SJSA1 (cell line): ENCODE measurements around the gene P2RX6. TPM values are rescaled to one million over a fixed set of nuclear protein-coding genes. Genes with fewer than 3 reads are reported as not detected.
A peak's percentile ranks its signal among the peaks of the same experiment; 100 is the strongest.

Experiments
- DNase-seq, 2 experiments: peaks; one replicate each; pipeline ENCODE4 v3.0.0-alpha.2; 2015 to 2020; ENCODE audit warnings: low spot score in 2 of 2, low read depth in 1 of 2
- H3K27ac ChIP-seq: fragments of 250-450 bp; sonication (Bioruptor Pico); 2 replicates; pipeline ENCODE4 v1.5.1; 2020; ENCODE audit warnings: mild to moderate bottlenecking, moderate library complexity
- H3K27me3 ChIP-seq: fragments of 250-450 bp; sonication (Bioruptor Pico); replicated peaks from 2 replicates; pipeline ENCODE4 v1.5.1; 2020; ENCODE audit warnings: mild to moderate bottlenecking, moderate library complexity
- H3K36me3 ChIP-seq: fragments of 250-450 bp; sonication (Bioruptor Pico); 2 replicates; pipeline ENCODE4 v1.5.1; 2020; ENCODE audit warnings: mild to moderate bottlenecking
- H3K4me1 ChIP-seq: fragments of 250-450 bp; sonication (Bioruptor Pico); replicated peaks from 2 replicates; pipeline ENCODE4 v1.6.1; 2021; ENCODE audit warnings: mild to moderate bottlenecking
- H3K4me3 ChIP-seq: fragments of 250-450 bp; sonication (Bioruptor Pico); 2 replicates; pipeline ENCODE4 v1.5.1; 2020; ENCODE audit warnings: mild to moderate bottlenecking
- H3K9me3 ChIP-seq: fragments of 250-450 bp; sonication (Bioruptor Pico); replicated peaks from 2 replicates; pipeline ENCODE4 v1.5.1; 2020; ENCODE audit warnings: mild to moderate bottlenecking
- total RNA-seq: library from RNA; depleted of rRNA; stranded (reverse); fragments of >200 nt; shearing (Covaris generic); gene quantifications from 2 replicates; pipeline ENCODE4 v1.2.3, GENCODE V29; 2014

The P2RX6 gene
- total RNA-seq, 1 experiment from 2014 or later = 0.05 TPM

DNA sequence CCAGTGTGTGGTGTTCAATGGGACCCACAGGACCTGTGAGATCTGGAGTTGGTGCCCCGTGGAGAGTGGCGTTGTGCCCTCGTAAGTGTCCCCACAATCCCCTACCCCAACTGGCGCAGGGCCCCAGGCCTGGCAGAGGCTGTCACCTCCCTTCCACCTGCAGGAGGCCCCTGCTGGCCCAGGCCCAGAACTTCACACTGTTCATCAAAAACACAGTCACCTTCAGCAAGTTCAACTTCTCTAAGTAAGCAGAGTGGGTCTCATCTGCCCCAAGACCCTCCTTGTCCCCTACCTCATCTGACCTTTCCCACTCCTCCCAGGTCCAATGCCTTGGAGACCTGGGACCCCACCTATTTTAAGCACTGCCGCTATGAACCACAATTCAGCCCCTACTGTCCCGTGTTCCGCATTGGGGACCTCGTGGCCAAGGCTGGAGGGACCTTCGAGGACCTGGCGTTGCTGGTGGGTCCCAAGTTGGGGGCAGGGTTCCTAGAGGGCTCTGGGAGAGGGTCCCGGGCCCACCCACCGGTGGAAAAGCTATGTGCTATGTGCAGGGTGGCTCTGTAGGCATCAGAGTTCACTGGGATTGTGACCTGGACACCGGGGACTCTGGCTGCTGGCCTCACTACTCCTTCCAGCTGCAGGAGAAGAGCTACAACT is 8.1 kb downstream of the P2RX6 start:
- Histone ChIP-seq H3K4me3 (no peak overlapping the region), H3K27ac (no peak overlapping the region), H3K4me1 (no peaks in the 10 kb centered on the region), H3K9me3 (no peaks in the 10 kb centered on the region; the same call in 1 of the 2 replicates), H3K36me3 (no peaks in the 10 kb centered on the region), H3K27me3 (no peaks in the 10 kb centered on the region)
- DNase-seq = no peak

DNA sequence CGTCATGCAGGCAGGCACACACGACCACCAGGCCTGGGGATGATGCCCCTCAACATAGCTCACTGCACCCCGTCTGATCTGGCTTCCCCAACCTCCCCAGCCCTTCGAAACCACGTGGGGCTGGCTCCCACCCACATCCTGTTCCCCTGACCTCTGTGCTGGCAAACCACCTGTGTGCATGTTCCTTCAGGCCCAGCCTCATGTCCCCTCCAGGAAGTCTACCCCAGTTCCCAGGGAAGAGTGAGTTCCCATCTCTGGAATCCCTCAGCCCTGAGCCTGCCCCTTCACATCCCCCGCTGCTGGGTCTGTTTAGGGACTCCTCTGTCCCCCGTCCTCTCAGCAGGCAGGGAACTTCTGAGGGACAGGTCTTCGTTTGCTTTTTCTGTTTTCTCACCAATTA is 10.3 kb downstream of the P2RX6 start:
- Histone ChIP-seq H3K36me3 (no peaks in the 10 kb centered on the region), H3K27me3 (no peaks in the 10 kb centered on the region), H3K27ac (no peak overlapping the region), H3K9me3 (no peaks in the 10 kb centered on the region; the same call in 1 of the 2 replicates), H3K4me3 (no peak overlapping the region), H3K4me1 (no peaks in the 10 kb centered on the region)
- no peak for DNase-seq

DNA sequence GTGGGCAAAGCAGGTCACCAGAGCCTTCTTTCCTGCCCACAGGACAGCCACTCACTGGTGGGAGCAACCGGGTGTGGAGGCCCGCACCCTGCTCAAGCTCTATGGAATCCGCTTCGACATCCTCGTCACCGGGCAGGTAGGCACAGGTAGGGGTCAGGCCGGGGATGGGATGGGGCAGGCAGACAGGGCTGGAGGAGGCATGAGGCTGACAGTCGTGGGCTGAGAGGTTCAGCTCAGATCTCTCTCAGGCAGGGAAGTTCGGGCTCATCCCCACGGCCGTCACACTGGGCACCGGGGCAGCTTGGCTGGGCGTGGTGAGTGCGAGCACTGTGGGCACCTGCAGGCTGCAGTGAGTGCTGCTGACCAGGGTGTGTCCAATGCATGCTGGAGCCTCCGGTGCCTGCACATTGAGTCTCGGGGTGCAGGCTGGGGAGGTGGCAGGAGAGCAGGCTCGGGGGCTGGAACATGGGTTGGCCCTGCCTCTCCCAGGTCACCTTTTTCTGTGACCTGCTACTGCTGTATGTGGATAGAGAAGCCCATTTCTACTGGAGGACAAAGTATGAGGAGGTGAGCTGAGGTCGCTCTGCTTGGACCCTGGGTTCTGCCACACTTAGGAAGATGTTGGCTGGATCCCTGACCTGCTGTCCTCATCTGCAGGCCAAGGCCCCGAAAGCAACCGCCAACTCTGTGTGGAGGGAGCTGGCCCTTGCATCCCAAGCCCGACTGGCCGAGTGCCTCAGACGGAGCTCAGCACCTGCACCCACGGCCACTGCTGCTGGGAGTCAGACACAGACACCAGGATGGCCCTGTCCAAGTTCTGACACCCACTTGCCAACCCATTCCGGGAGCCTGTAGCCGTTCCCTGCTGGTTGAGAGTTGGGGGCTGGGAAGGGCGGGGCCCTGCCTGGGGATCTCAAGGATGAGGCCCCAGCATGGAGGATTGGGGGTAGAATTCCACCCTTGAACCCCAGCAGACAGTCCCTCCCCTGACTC is 11.1 kb downstream of the P2RX6 start:
- H3K27ac ChIP-seq = no peak overlapping the region
- H3K36me3 ChIP-seq = no peaks in the 10 kb centered on the region

DNA sequence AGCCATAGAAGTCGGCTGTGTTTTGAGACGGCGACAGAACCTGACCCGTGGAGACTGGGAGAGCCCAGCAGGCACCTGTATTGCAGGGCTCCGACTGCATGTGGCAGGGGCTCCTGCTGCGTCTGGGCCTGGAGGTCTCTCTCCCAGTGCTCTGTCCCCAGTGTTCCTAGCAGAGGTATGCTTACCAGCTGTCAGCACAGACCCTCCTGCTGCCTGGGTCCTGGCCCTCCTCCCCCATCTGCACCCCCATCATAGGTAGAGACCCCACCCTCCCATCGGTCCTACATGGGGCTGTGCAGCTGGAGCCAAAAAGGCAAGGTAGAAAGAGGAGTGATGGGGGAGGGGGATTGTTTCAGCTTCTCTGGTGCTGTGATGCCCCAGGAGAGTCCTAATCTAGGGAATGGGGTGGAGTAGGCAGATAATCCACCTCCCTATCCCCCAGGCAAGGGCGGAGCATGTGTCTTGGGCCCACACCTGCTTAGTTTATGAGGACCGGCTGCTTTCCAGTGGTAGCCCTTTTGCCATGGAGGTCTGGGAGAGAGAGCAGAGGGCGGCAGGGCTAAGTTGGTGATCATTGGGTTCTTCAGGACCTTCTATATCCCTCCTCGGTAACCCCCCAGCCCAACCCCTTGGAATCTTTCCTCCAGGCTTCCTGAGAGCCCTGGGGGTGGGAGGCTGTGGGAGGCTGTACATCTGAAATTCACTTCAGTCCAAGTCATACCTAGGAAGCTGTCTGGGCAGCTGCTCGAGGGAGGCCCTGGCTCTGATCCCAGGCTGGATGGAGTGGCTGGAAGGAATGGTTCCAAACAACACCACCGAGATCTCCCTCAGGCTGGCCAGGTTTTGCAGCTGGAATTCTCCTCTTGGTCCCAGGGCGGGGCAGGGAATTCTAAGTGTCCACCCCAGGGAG is 12.1 kb downstream of the P2RX6 start:
- H3K36me3 ChIP-seq = no peaks in the 10 kb centered on the region
- no peak overlapping the region for H3K4me3 ChIP-seq
- no peak for DNase-seq
- no peaks in the 10 kb centered on the region for H3K4me1 ChIP-seq
- no peaks in the 10 kb centered on the region for H3K27me3 ChIP-seq
- no peaks in the 10 kb centered on the region for H3K9me3 ChIP-seq
- H3K27ac ChIP-seq = no peak overlapping the region

More for the DNA sequence above, 11.1 kb downstream of the P2RX6 start:
- Histone ChIP-seq H3K4me1 (no peaks in the 10 kb centered on the region), H3K27me3 (no peaks in the 10 kb centered on the region), H3K4me3 (no peak overlapping the region), H3K9me3 (no peaks in the 10 kb centered on the region)
- no peak for DNase-seq

DNA sequence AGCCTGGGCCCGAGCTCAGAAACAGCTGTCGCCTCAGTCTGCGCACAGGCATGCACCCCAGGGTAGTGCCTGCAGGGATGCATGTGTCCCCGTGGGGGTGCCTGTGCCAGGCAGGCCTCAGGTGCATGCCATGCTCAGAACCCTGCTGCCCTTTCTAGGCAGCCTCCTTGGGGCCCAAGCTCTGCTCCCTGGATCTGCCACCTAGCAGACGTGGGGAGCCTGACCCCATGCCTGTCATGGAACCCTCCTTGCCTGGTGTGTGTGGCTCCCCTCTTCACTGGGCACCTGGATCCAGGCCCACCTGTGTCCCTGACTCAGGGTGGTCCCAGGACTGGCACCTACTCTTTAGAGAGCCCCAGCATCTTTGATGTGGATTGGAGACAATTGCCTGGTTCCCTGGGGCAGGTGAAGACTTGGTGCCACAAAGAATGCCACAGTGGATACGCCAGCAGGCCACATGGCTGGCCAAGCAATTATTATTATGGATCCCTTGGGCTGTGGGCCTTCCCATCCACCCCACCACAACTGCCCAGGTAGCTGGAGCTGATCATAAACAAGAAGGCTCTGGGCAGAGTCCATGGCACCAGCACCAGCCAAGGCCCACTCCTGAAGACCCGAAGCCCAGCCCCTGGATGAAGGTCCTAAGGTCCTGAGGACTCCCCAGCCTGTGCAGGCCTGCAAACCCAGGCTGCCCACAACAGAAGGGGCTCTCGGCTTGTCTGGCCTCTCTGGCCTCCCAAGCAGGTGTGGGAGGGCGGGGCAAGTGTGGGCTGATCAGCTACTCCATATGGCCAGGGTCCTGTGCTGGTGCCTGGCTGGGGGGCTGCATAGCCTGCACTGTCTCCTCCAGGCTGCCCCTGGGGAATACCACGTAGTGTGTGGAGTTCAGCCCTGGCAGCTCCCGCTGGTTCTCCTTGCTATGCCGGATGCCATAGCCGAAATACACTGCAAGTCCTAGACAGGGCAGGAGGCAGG is 13.6 kb downstream of the P2RX6 start:
- no peaks in the 10 kb centered on the region for H3K9me3 ChIP-seq
- peak in 1 of 2 experiments; percentile 38 for DNase-seq
- H3K4me1 ChIP-seq = no peaks in the 10 kb centered on the region
- H3K36me3 ChIP-seq = no peaks in the 10 kb centered on the region
- H3K4me3 ChIP-seq = no peak overlapping the region
- no peak overlapping the region for H3K27ac ChIP-seq
- no peaks in the 10 kb centered on the region for H3K27me3 ChIP-seq

DNA sequence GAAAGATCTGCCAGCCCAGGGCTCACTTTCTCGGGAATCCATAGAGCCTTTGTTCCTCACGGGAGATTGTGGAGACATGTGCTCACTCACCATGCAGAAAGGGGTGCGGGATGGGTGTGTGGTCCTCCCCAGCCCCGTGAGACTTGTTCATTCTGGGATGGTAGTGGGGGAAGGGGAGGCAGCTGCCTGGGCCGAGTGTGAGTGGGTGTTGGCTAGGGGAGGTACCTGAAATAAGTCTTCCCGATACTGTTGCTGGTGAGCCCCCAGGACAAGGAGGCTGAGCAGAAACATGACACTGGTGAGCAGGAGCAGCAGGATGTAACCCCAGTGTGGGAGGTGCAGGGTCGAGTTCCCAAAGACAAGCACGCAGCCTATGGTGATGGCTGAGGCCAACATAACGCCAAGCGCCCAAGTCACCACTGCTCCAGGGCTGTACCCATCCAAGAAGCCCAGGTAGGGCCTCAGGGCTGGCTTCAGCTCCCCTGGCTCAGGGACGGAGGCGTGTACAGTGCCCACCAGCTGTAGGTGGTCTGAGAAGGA is 14.6 kb downstream of the P2RX6 start:
- H3K27me3 ChIP-seq = no peaks in the 10 kb centered on the region
- H3K4me1 ChIP-seq = no peaks in the 10 kb centered on the region
- no peaks in the 10 kb centered on the region for H3K36me3 ChIP-seq
- H3K27ac ChIP-seq = no peak overlapping the region
- no peak for DNase-seq
- H3K9me3 ChIP-seq = no peaks in the 10 kb centered on the region
- H3K4me3 ChIP-seq = no peak overlapping the region

DNA sequence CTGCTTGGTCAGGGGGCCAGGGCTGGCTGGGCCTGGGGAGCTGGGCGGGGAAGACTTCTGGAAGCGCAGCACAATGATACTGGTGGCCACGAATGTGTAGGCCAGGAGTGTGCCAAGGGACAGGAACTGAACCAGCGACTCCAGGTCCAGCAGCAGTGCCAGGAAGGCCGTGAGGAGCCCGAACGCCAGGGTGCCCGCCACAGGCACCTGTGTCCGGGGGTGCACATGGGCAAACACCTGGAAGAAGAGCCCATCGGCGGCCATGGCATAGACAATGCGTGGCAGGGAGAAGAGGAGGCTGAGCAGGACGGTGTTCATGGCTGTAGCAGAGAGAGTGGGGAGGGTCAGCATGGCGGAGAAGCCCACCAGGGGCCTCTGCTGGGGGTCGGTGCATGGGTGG is 15.1 kb downstream of the P2RX6 start:
- DNase-seq = no peak
- H3K9me3 ChIP-seq = no peaks in the 10 kb centered on the region
- no peaks in the 10 kb centered on the region for H3K36me3 ChIP-seq
- H3K4me1 ChIP-seq = no peaks in the 10 kb centered on the region
- no peaks in the 10 kb centered on the region for H3K27me3 ChIP-seq
- H3K4me3 ChIP-seq = no peak overlapping the region
- H3K27ac ChIP-seq = no peak overlapping the region

DNA sequence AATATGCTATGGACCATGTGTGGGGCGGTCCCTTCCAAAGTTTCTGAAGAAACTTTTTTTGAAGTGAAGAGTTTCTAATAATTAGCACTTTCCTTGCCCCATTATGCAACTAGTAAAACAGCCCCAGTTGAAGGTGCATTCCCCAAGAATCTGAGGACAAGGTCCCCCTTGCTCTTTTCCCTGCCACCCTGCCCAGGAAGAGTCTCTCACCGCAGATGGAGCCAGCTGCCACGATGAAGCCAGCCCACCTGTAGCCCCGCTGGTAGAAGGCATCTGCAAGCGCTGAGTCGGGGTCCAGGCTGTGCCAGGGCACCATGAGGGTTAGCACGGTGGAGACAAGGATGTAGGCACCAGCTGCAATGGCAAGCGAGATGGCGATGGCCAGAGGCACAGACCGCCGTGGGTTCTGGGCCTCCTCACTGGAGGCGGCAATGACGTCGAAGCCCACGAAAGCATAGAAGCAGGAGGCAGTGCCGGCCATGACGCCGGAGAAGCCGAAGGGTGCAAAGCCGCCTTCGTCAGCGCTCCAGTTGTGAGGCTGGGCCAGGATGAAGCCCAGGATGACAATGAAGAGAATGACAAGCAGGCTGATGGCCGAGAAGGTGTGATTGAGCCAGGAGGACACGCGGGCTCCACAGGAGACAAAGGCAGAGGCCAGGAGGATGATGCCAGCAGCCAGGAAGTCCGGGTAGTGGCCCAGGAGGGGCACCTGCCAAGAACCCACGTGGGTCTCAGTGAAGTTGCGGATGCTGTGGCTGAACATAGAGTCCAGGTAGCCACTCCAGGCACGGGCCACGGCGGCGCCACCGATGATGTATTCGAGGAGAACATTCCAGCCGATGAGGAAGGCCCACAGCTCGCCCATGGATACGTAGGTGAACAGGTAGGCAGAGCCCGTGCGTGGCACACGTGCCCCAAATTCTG is 15.9 kb downstream of the P2RX6 start:
- no peak overlapping the region for H3K4me3 ChIP-seq
- no peak overlapping the region for H3K27ac ChIP-seq
- H3K36me3 ChIP-seq = no peaks in the 10 kb centered on the region
- H3K27me3 ChIP-seq = no peaks in the 10 kb centered on the region
- no peaks in the 10 kb centered on the region for H3K4me1 ChIP-seq
- no peaks in the 10 kb centered on the region for H3K9me3 ChIP-seq
- no peak for DNase-seq

DNA sequence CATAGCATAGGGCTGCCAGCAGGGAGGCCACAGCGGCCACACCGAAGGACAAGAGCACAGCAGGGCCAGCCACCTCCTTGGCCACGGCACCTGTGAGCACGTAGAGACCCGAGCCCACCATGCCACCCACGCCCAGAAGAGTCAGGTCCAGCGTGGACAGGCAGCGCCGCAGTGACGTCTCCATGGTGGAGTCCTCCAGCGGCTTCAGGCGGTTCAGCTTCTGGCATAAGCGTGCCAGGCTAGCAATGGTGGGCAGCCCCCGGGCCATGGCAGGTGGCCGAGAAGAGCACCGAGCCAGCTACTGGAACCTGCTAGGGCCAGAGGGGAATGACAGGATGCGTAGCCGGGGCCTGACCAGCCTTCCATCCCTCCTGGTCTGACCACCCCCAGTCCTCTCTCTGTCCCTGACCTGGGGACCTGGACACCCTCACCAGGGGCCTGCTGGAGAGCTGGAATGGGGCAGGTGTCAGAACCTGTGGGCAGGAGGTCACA is 16.6 kb downstream of the P2RX6 start:
- no peaks in the 10 kb centered on the region for H3K4me1 ChIP-seq
- H3K9me3 ChIP-seq = no peaks in the 10 kb centered on the region
- no peaks in the 10 kb centered on the region for H3K36me3 ChIP-seq
- no peaks in the 10 kb centered on the region for H3K27me3 ChIP-seq
- no peak overlapping the region for H3K27ac ChIP-seq
- DNase-seq = no peak
- H3K4me3 ChIP-seq = no peak overlapping the region

DNA sequence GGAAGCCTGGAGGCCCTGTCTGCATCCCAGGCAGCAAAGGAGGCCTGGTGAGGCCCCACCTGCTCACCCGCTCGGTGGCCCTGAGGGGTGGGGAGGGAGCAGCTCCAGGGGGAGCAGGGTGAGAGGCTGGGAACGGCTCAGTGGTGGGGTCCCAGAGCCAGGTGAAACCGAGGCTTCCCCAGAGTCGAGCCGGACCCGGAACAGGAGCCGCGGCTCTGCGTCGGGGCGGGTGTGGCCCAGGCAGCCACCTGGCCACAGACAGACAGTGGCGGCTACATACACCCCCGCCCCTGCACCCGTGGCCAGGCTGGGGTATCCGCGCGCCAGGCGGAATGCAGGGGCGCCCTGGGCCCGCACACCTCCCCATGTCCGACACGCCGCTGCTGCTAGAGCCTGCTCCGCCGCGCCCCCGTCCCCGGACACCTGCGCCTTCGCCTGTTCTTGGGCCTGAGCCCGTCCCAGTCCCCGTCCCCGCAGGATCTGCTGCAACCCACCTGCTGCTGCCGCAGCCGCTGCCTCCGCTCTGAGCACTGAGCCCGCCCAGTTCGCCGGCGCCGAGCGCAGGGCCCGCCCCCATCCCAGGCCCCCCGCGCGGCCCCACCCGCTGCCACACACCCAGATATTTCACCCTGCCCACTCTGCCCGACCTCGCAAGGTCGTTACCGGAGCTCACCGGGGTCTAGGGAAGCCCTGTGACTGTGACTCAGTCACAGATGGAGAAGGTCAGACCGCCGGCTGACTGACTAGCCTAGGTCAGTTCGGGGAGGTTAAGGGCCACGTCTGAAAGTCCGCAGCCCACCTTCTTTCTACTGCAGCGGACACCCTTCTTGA is 17.3 kb downstream of the P2RX6 start, which contains the start of gene SLC7A4:
SLC7A4 (minus strand) TSS at position 525 of the 831 bp plus-strand sequence. CDS start 749 bp downstream, outside the sequence.
- Histone ChIP-seq H3K36me3 (no peaks in the 10 kb centered on the region), H3K27me3 (no peaks in the 10 kb centered on the region), H3K9me3 (no peaks in the 10 kb centered on the region), H3K4me1 (peaks cover 2% of the 10 kb centered on the region; the same call in 1 of the 2 replicates), H3K4me3 (no peak within 1 kb of the TSS), H3K27ac (no peak within 1 kb of the TSS)
- no peak for DNase-seq
